ENCODE data around the gene CTBP1.

CTBP1 gene

GRCh38 chr4:1291996-1292702, 43.2 kb upstream of the CTBP1 start:
- no peak for DNase-seq (ENCODE audit: extremely low read depth, insufficient read length)
- Histone ChIP-seq H3K4me3 (replicated peaks; ENCODE audit: low read depth, low read length) (no peak overlapping the region), H3K27me3 (replicated peaks; ENCODE audit: control insufficient read depth, insufficient read depth, low read length) (no peaks in the 10 kb centered on the region), H3K36me3 (ENCODE audit: control insufficient read depth, insufficient read depth, low read length) (peaks cover 7% of the 10 kb centered on the region)
- TF ChIP-seq CTCF (IDR thresholded peaks at IDR 0.05; ENCODE audit: insufficient read depth, low read length, poor library complexity, severe bottlenecking), result no peak

- peak overlapping the region; percentile 95 for H3K4me3 ChIP-seq (replicated peaks; ENCODE audit: low read depth, low read length)
- DNase-seq (ENCODE audit: extremely low read depth, insufficient read length), result no peak
- H3K27me3 ChIP-seq (replicated peaks; ENCODE audit: control insufficient read depth, insufficient read depth, low read length), result no peaks in the 10 kb centered on the region
- TF ChIP-seq CTCF (IDR thresholded peaks at IDR 0.05; ENCODE audit: insufficient read depth, low read length, poor library complexity, severe bottlenecking), result no peak
- peaks cover 4% of the 10 kb centered on the region for H3K36me3 ChIP-seq (ENCODE audit: control insufficient read depth, insufficient read depth, low read length)
Measured at GRCh38 chr4:1291091-1291490, 42.2 kb upstream of the CTBP1 start.

- DNase-seq (ENCODE audit: extremely low read depth, insufficient read length), result no peak
- H3K36me3 ChIP-seq (ENCODE audit: control insufficient read depth, insufficient read depth, low read length), result peaks cover 4% of the 10 kb centered on the region
- TF ChIP-seq CTCF (IDR thresholded peaks at IDR 0.05; ENCODE audit: insufficient read depth, low read length, poor library complexity, severe bottlenecking), result no peak
- H3K27me3 ChIP-seq (replicated peaks; ENCODE audit: control insufficient read depth, insufficient read depth, low read length), result no peaks in the 10 kb centered on the region
- H3K4me3 ChIP-seq (replicated peaks; ENCODE audit: low read depth, low read length), result peak overlapping the region; percentile 95
Measured at GRCh38 chr4:1290165-1290977, 41.4 kb upstream of the CTBP1 start.

GRCh38 chr4:1289207-1290164, 40.6 kb upstream of the CTBP1 start, which contains the start of gene MAEA:
TSS of gene MAEA (plus strand) at chr4:1289891. CDS start at chr4:1289914, 23 bp downstream.
- no peak for TF ChIP-seq CTCF (IDR thresholded peaks at IDR 0.05; ENCODE audit: insufficient read depth, low read length, poor library complexity, severe bottlenecking)
- Histone ChIP-seq H3K27me3 (replicated peaks; ENCODE audit: control insufficient read depth, insufficient read depth, low read length) (no peaks in the 10 kb centered on the region), H3K36me3 (ENCODE audit: control insufficient read depth, insufficient read depth, low read length) (peaks cover 4% of the 10 kb centered on the region), H3K4me3 (replicated peaks; ENCODE audit: low read depth, low read length) (peak within 1 kb of the TSS; percentile 95)
- DNase-seq (ENCODE audit: extremely low read depth, insufficient read length), result peak; percentile 98

- H3K27me3 ChIP-seq (replicated peaks; ENCODE audit: control insufficient read depth, insufficient read depth, low read length), result no peaks in the 10 kb centered on the region
- no peak for DNase-seq (ENCODE audit: extremely low read depth, insufficient read length)
- H3K4me3 ChIP-seq (replicated peaks; ENCODE audit: low read depth, low read length), result peak overlapping the region; percentile 84
- H3K36me3 ChIP-seq (ENCODE audit: control insufficient read depth, insufficient read depth, low read length), result peaks cover 4% of the 10 kb centered on the region
- TF ChIP-seq CTCF (IDR thresholded peaks at IDR 0.05; ENCODE audit: insufficient read depth, low read length, poor library complexity, severe bottlenecking), result no peak
Measured at GRCh38 chr4:1288786-1289185, 39.9 kb upstream of the CTBP1 start.
